Esophagus squamous epithelium (tissue), 5 donors: ENCODE measurements around the gene STX10. TPM values are rescaled to one million over a fixed set of nuclear protein-coding genes. Genes with fewer than 3 reads are reported as not detected.

Experiments
- DNase-seq: peaks from one replicate; lab custom pipeline; 2025; lab: John Stamatoyannopoulos, UW
- H3K27ac ChIP-seq, 4 donors: fragments of 200-600 bp; sonication (generic); one replicate each; pipeline ENCODE4 v1.5.1; 2016 to 2019; ENCODE audit warnings: mild to moderate bottlenecking in 1 of 4
- H3K27me3 ChIP-seq, 4 donors: fragments of 200-600 bp; sonication (generic); 1 replicate in 3 of 4; 2 replicates in 1 of 4; pipeline versions ENCODE4 v1.5.1 to v1.6.0; 2017 to 2021; ENCODE audit warnings: antibody characterized with exemption in 1 of 4
- H3K36me3 ChIP-seq, 3 donors: fragments of 200-600 bp; sonication (generic); one replicate each; pipeline ENCODE4 v1.5.1; 2016 to 2019
- H3K4me1 ChIP-seq, 3 donors: fragments of 200-600 bp; sonication (generic); one replicate each; pipeline ENCODE4 v1.5.1; 2017 to 2019
- H3K4me3 ChIP-seq, 4 donors: fragments of 200-600 bp; sonication (generic); 1 replicate in 3 of 4; 2 replicates in 1 of 4; pipeline ENCODE4 v1.5.1; 2016 to 2019; ENCODE audit warnings: mild to moderate bottlenecking in 2 of 4, moderate library complexity in 1 of 4
- H3K9me3 ChIP-seq, 3 donors: fragments of 200-600 bp; sonication (generic); one replicate each; pipeline ENCODE4 v1.5.1; 2016 to 2019
- CTCF ChIP-seq, 6 experiments: fragments of 450-650 bp in 4 of 6; fragments of 200-600 bp in 2 of 6; sonication (generic) in 2 of 6; IDR thresholded peaks; one replicate each; pipeline ENCODE4 v1.5.1; 2016 to 2019; ENCODE audit warnings: antibody characterized with exemption in 6 of 6, mild to moderate bottlenecking in 4 of 6, moderate library complexity in 4 of 6
- POLR2A ChIP-seq, 4 donors: fragments of 450-650 bp; IDR thresholded peaks; one replicate each; pipeline ENCODE4 v1.6.1; 2017; ENCODE audit warnings: antibody characterized with exemption in 4 of 4, mild to moderate bottlenecking in 4 of 4, moderate library complexity in 3 of 4
- WGBS, 2 donors: methylation state at CpG; one replicate each; pipeline ENCODE4 v1.1.5; 2018; 5-methylcytosine and 5-hydroxymethylcytosine counted together
- intact Hi-C: fragments of 100-400 bp; cut with DNase I; formaldehyde crosslinking; loops from one replicate; pipeline ENCODE4 v1.15.0; 2022
- total RNA-seq, 4 donors: library from RNA; depleted of rRNA; stranded (reverse); fragments of >200 nt; gene quantifications; one replicate each; pipeline ENCODE4 v1.1.0, GENCODE V29; 2016
- donor health status: DM: yes; HTN: yes; CAD: no.

STX10 gene
- total RNA-seq, 4 donors from 2014 or later = 50.3 to 80.4 (median 69.3) TPM

GRCh38 chr19:13100841-13101589, 49.2 kb downstream of the STX10 start:
- Histone ChIP-seq H3K27me3 (peaks cover 0 to 9% (median 0%) of the 10 kb centered on the region in 4 donors), H3K9me3 (no peaks in the 10 kb centered on the region), H3K36me3 (peaks cover 0 to 19% (median 0%) of the 10 kb centered on the region in 3 donors), H3K27ac (peak overlapping the region; percentile 18 to 94 (median 92)), H3K4me3 (peak overlapping the region in 3 of 4 donors; percentile 48 to 65 (median 52)), H3K4me1 (peaks cover 38 to 91% (median 48%) of the 10 kb centered on the region in 3 donors)
- intact Hi-C loops = no loop called here
- 68% methylated on average over 6 of the region's 18 CpGs; no CpG with 5 or more reads in 1 of the 2 donors for WGBS, 2 donors
- no peak for TF ChIP-seq POLR2A (IDR thresholded peaks at IDR 0.05)
- peak in 5 of 6 experiments; percentile 15 to 42 (median 21) for TF ChIP-seq CTCF (IDR thresholded peaks at IDR 0.05)
- DNase-seq = no peak

- no peaks in the 10 kb centered on the region for H3K9me3 ChIP-seq
- H3K36me3 ChIP-seq = peaks cover 0 to 19% (median 0%) of the 10 kb centered on the region in 3 donors
- intact Hi-C loops = no loop called here
- WGBS, 2 donors = 49% methylated on average over 3 to 5 of the region's 12 CpGs
- peak overlapping the region; percentile 75 to 94 (median 92) for H3K27ac ChIP-seq
- TF ChIP-seq POLR2A (IDR thresholded peaks at IDR 0.05) (no peak), CTCF (IDR thresholded peaks at IDR 0.05) (no peak)
- DNase-seq = no peak
- peak overlapping the region in 3 of 4 donors; percentile 44 to 62 (median 52) for H3K4me3 ChIP-seq
- peaks cover 40 to 100% (median 57%) of the 10 kb centered on the region in 3 donors for H3K4me1 ChIP-seq
- peaks cover 0 to 9% (median 0%) of the 10 kb centered on the region in 4 donors for H3K27me3 ChIP-seq
Measured at GRCh38 chr19:13100031-13100588, 50.1 kb downstream of the STX10 start.

GRCh38 chr19:13099073-13099999, 50.8 kb downstream of the STX10 start:
- H3K4me3 ChIP-seq = peak overlapping the region; percentile 37 to 62 (median 48)
- no peak for DNase-seq
- no peaks in the 10 kb centered on the region for H3K9me3 ChIP-seq
- peaks cover 46 to 100% (median 62%) of the 10 kb centered on the region in 3 donors for H3K4me1 ChIP-seq
- peak overlapping the region; percentile 75 to 94 (median 92) for H3K27ac ChIP-seq
- peaks cover 0 to 9% (median 0%) of the 10 kb centered on the region in 4 donors for H3K27me3 ChIP-seq
- no peak for TF ChIP-seq CTCF (IDR thresholded peaks at IDR 0.05)
- TF ChIP-seq POLR2A (IDR thresholded peaks at IDR 0.05) = peak in 2 of 4 donors; percentile 58 to 67
- intact Hi-C loops = no loop called here
- 30 to 35% methylated on average over 4 to 10 of the region's 77 CpGs for WGBS, 2 donors
- H3K36me3 ChIP-seq = peaks cover 0 to 22% (median 0%) of the 10 kb centered on the region in 3 donors

GRCh38 chr19:13098277-13099072, 51.7 kb downstream of the STX10 start:
- intact Hi-C loops = no loop called here
- Histone ChIP-seq H3K4me1 (peaks cover 52 to 100% (median 64%) of the 10 kb centered on the region in 3 donors), H3K4me3 (peak overlapping the region; percentile 37 to 62 (median 48)), H3K27me3 (peaks cover 0 to 9% (median 0%) of the 10 kb centered on the region in 4 donors), H3K27ac (peak overlapping the region; percentile 75 to 94 (median 92)), H3K36me3 (peaks cover 0 to 26% (median 0%) of the 10 kb centered on the region in 3 donors), H3K9me3 (no peaks in the 10 kb centered on the region)
- no peak for DNase-seq
- WGBS, 2 donors = 3 to 36% methylated on average over 10 to 14 of the region's 58 CpGs
- TF ChIP-seq POLR2A (IDR thresholded peaks at IDR 0.05) (no peak), CTCF (IDR thresholded peaks at IDR 0.05) (peak in 1 of 6 experiments; percentile 8)
